Effector CD4-positive, alpha-beta T cell (primary cell): ENCODE data around the gene MAGEA9. TPM values are rescaled to one million over a fixed set of nuclear protein-coding genes. Genes with fewer than 3 reads are reported as not detected.
"Not testable (repeated sequence)": the region's sequence is repeated elsewhere in the genome, so short reads cannot be mapped to it uniquely, and the experiment has no call there.

Experiments used
- DNase-seq: peaks from one replicate; pipeline ENCODE4 v3.0.0-alpha.2; 2020
- total RNA-seq: gene quantifications from one replicate; lab custom pipeline; 2026; lab: John Stamatoyannopoulos, UW

MAGEA9 gene
- total RNA-seq: not detected

DNA sequence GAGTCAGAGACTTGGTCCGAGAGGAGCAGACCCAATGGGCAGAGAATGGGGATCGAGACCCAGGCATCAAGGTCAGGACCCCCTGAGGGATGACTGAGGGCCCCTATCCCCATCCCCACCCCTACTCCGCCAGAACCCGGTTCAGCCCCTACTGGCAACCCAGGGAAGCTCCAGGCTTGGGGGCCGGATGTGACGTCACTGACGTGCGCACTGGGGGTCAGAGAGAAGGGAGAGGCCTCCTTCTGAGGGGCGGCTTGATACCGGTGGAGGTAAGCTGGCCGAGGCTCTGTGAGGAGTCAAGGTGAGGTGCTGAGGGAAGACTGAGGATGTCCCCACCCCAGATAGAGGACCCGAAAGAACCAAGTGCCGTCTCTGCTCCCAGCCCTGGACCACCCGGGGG, at the start of gene MAGEA9:
MAGEA9 (plus strand) TSS at position 204 of the 400 bp plus-strand sequence. CDS start 4,281 bp downstream, outside the sequence.
- not testable (repeated sequence) for DNase-seq

DNA sequence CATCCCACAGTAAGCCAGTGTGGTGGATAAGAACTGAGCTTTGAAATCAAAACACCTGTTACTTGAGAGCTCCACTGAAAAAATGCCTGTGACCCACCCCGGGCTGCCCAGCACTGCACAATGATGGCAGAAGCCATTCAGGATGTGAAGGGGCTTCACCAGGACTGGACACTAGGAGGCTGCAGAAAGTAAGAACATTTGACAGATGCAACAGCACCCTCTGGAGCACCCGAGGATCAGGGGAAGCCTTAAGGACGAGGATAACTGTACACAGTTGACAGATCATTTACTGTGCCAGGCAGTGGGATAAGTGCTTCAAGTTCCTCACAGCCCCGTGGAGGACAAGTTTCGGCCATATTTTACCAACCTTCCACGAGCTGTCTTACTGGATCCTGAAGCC, 39.5 kb upstream of the MAGEA9 start:
- DNase-seq: not testable (repeated sequence)

- not testable (repeated sequence) for DNase-seq
Measured at GRCh38 chrX:149746390-149747007, 35.2 kb upstream of the MAGEA9 start.

DNA sequence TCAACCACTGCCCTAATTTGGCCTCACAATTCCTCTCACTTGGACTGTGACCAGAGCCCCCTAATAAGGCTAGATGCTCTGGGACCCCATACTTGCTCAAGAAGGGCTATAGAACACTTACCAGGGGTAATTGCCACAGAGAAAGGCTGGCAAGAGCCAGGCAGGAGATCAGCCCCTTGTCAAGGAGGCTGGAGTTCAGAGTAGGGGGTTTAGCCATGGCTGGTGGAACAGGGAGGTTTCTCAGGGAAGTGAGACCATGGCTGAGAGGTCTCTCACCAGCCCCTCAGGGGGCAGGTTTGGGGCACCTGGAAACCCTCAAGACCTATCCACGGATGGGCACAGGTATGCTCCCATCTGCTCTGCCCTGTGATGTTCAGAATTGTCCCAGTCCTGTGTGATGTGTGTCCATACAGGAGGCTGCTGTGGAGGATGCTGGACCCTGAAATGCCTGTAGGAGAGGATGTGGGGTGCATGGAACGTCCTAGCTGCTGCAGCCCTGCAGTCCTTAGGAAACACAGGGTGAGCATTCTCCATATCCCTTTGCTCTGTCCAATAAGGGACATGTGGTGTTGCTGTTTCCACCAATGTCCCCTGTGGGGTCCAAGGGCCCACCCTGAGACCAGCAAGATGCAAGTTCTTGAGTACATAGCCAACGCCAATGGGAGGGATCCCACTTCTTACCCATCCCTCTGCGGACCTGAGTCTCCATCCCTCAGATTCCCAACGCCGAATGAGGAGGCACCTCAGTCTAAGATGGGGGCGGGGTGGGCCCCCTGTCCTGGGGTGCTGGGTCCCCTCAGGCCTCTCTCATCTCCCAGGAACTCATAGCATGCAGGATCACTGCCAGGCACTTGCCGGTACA, 24.3 kb upstream of the MAGEA9 start:
- no peak for DNase-seq

GRCh38 chrX:149758068-149758714, 23.5 kb upstream of the MAGEA9 start:
- DNase-seq: no peak

GRCh38 chrX:149758715-149759078, 23.0 kb upstream of the MAGEA9 start:
- DNase-seq: not testable (repeated sequence)

DNA sequence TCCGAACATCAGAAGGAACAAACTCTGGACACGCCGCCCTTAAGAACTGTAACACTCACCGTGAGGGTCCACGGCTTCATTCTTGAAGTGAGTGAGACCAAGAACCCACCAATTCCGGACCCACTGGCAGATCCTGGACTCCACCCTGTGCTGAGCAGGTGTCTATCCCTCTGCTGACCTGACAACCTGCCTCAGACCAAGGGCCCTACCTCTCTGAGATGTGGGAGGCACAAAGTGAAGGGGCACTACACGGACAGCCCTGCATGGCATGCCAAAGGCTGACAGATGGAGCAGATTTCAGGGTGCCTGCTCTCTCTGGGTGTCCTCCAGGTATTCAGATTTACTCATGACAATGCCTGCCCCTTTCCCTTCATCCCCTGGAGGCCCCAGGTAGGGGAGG, 21.9 kb upstream of the MAGEA9 start:
- no peak for DNase-seq

DNA sequence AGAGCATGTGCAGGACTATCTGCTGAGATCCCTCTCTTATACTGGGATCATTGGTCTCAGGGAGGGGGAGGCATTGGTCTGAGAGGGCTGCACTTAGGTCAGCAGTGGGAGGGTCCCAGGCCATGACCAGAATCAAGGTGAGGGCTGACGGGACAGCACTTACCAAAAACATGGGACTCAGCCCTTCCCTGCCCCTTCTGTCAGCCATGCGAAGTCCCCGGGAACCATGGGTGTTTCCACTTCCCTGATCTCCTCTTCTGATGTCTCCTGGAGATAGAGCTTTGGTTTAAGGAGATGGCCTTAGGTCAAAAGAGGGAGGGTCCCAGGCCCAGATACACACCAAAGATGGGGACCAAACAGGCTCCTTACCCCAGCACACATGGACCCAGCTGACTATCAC, 20.8 kb upstream of the MAGEA9 start:
- no peak for DNase-seq

DNA sequence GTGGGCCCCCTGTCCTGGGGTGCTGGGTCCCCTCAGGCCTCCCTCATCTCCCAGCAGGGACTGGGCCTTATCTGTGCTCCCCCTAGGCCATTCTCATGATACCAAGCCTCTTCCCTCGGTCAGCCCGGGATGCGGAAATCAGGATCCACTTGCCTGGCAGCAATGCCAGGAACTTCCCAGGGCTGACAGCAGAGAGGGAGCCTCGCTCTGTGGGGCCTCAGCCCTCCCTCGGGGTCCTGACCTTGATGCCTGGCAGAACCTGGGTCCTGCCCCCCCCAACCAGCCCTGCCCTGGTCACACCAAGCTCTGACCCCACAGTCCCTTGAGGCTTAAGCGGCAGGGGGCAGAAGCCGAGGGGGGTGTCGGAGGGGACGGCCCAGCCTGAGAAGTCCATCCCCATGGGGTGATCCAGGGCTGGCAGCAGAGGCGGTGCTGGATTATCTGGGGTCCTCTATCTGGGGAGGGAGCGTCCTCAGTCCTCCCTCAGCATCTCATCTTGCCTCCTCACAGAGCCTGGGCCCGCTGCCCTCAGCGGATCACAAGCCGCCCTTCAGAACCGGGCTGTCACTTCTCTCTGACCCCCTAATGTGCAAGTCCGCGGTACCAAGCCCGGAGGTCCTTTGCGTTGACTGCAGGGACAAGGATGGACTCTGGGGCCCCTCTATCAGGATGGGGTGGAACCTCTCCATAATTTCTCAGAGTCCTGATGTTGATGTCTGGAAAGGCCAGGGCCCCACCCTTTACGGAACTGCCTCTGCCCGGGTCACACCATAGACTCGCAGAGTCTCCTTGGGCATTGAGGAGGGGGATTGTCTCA, 19.7 kb upstream of the MAGEA9 start:
- not testable (repeated sequence) for DNase-seq

- DNase-seq: no peak
Measured at GRCh38 chrX:149762696-149763614, 18.8 kb upstream of the MAGEA9 start.

- DNase-seq: not testable (repeated sequence)
Measured at GRCh38 chrX:149770344-149770743, 11.4 kb upstream of the MAGEA9 start.

- not testable (repeated sequence) for DNase-seq
Measured at GRCh38 chrX:149773026-149773425, 8.7 kb upstream of the MAGEA9 start.

DNA sequence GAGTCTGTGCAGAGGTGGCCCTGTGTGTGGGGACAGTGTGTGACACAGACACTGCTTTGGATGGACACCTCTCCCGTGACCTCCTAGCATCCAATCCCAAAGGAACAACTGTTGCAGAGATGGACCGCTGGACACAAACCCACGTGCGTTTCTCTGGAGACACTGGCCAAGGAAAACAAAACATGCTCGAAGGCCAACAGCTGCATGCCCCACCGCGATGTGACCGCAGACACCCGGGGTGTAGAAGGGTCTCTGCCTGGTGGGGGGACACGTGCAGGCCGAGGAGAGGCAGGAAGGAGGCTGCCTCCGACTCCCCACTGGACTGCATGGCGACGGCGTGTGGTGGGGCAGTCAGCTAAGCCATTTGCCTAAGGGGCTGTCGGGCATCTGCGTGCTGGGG, 8.0 kb upstream of the MAGEA9 start, which contains the start of gene HSFX1:
HSFX1 (plus strand) TSS at position 301 of the 400 bp plus-strand sequence. CDS start 614 bp downstream, outside the sequence.
- DNase-seq: not testable (repeated sequence)

GRCh38 chrX:149777999-149778398, 3.7 kb upstream of the MAGEA9 start:
- DNase-seq: not testable (repeated sequence)

GRCh38 chrX:149795531-149795930, 13.8 kb downstream of the MAGEA9 start:
- not testable (repeated sequence) for DNase-seq

GRCh38 chrX:149799095-149799714, 17.5 kb downstream of the MAGEA9 start:
- no peak for DNase-seq

GRCh38 chrX:149799938-149800337, 18.2 kb downstream of the MAGEA9 start:
- no peak for DNase-seq

DNA sequence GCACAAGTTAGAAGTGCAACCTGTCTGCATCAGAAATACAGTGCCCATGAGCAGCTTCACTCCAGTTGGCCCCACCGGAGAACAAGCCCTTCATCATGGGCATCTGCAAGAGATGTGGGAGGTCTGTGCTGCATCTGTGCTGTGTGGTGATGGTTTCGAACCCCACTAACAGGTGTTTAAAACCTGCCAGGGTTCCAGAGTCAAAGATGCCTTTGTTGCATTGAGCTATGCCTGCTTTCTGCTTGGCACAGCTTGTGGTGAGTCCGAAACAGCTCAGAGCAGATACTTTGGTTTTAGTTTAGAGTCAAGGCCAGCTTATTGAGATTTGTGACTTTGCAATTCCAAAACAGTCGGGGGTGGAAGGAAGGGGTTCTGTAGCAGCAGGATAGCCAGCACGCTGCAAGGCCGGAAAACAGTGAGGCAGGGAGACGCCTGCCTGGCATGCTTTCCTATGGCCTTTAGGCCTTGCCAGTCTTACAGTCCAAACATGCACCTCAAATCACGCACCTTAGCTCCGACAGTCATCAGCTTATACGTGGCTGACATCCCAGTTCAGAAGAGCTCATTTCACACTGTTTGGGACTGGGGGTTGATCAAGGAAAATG, 21.8 kb downstream of the MAGEA9 start:
- DNase-seq: no peak

GRCh38 chrX:149804102-149804501, 22.4 kb downstream of the MAGEA9 start:
- no peak for DNase-seq

GRCh38 chrX:149807747-149808458, 26.2 kb downstream of the MAGEA9 start:
- no peak for DNase-seq
